Effector memory CD8-positive, alpha-beta T cell (primary cell): ENCODE measurements around the gene SLIT3.

ENCODE experiments used
- ATAC-seq: fragments of 150-1000 bp; cut with Tn5 transposase; replicated peaks from 2 replicates; pipeline ENCODE4 v1.10.0; 2021; ENCODE audit warnings: mild to moderate bottlenecking, moderate library complexity
- DNase-seq, 3 experiments: peaks; one replicate each; pipeline ENCODE4 v3.0.0; 2021
- H3K27ac Mint-ChIP-seq, 2 donors: one replicate each; pipeline ENCODE4 v1.8.0; 2022; ENCODE audit warnings: mild to moderate bottlenecking in 2 of 2, mixed read lengths in 2 of 2, moderate library complexity in 2 of 2
- H3K27me3 Mint-ChIP-seq, 2 donors: one replicate each; pipeline ENCODE4 v1.8.0; 2022; ENCODE audit warnings: mixed read lengths in 2 of 2
- H3K36me3 Mint-ChIP-seq: one replicate; pipeline ENCODE4 v1.8.0; 2022; ENCODE audit warnings: mild to moderate bottlenecking, moderate library complexity, mixed read lengths; ENCODE audit not compliant: insufficient read depth
- H3K4me1 Mint-ChIP-seq, 2 donors: one replicate each; pipeline ENCODE4 v1.8.0; 2022; ENCODE audit warnings: low read depth in 2 of 2, mixed read lengths in 2 of 2
- H3K4me3 Mint-ChIP-seq, 2 donors: one replicate each; pipeline ENCODE4 v1.8.0; 2022; ENCODE audit warnings: mild to moderate bottlenecking in 2 of 2, mixed read lengths in 2 of 2, moderate library complexity in 2 of 2
- H3K9me3 Mint-ChIP-seq, 2 donors: one replicate each; pipeline ENCODE4 v1.8.0; 2022; ENCODE audit warnings: mixed read lengths in 2 of 2

Gene SLIT3

DNA sequence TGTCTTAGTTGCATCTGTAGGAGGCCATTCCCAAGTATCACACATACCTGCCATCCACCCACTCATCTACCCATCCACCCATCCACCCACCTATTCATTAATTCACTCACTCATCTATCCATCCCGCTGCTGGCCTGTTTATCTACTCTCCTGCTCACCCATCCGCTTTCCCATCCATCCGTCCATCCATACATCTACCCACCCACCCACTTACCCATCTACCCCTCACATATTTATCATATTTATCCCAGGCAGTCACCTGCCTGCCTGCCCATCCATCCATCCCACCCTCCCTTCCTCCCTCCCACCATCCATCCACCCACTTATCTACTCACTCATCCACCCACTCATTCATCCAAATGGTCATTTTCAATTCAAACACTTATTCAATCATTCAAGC is 577.9 kb downstream of the SLIT3 start:
- peaks cover 4 to 11% of the 10 kb centered on the region in 2 donors for H3K9me3 Mint-ChIP-seq
- H3K27me3 Mint-ChIP-seq, result peaks cover 42 to 43% of the 10 kb centered on the region in 2 donors
- H3K27ac Mint-ChIP-seq, result no peak overlapping the region
- no peak for ATAC-seq
- no peaks in the 10 kb centered on the region for H3K36me3 Mint-ChIP-seq
- H3K4me3 Mint-ChIP-seq, result no peak overlapping the region
- H3K4me1 Mint-ChIP-seq, result no peaks in the 10 kb centered on the region
- DNase-seq, result no peak

GRCh38 chr5:168721966-168722365 is 579.0 kb downstream of the SLIT3 start:
- H3K4me1 Mint-ChIP-seq, result no peaks in the 10 kb centered on the region
- H3K27me3 Mint-ChIP-seq, result peaks cover 49 to 51% of the 10 kb centered on the region in 2 donors
- peaks cover 1 to 2% of the 10 kb centered on the region in 2 donors for H3K9me3 Mint-ChIP-seq
- no peak overlapping the region for H3K4me3 Mint-ChIP-seq
- no peaks in the 10 kb centered on the region for H3K36me3 Mint-ChIP-seq
- DNase-seq (no peak), ATAC-seq (no peak)
- H3K27ac Mint-ChIP-seq, result no peak overlapping the region

DNA sequence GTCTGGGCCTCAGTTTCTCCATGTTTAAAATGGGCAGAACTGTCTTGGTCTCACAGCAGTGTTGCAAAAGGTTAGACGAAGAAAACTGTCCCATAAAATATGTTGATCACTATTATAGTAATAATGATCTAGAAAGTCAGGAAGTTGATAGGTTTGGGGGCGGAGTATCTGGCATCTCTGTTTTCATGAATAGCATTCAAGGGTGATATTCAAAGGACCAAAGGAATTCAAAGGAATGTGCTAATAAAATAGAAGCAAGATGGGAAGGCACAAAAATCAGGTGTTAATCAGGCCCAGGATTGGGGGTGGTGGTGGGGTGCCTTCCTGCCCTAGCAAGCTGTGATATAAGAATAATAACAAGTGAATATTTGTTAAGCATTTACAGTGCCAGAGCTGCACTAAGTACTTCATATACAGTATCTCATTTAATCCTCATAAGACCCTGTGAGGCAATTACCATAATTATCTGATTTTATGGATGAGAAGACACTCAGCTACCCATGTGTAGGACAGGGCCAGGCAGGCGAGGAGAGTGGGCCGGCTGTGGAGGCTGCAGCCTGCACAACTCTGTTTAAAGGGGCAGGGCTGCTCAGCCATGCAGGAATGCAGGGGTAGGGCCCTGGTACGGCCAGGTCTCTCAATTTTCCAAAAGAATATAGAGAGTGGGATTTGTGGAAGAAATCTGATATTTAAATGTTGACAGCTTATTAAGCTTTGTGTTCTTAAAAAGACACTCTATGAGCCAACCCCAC is 579.8 kb downstream of the SLIT3 start:
- no peak for ATAC-seq
- H3K9me3 Mint-ChIP-seq, result peaks cover 0 to 1% of the 10 kb centered on the region in 2 donors
- H3K4me3 Mint-ChIP-seq, result no peak overlapping the region
- H3K27me3 Mint-ChIP-seq, result peaks cover 49 to 51% of the 10 kb centered on the region in 2 donors
- no peak for DNase-seq
- H3K27ac Mint-ChIP-seq, result no peak overlapping the region
- H3K4me1 Mint-ChIP-seq, result no peaks in the 10 kb centered on the region
- no peaks in the 10 kb centered on the region for H3K36me3 Mint-ChIP-seq

- H3K27me3 Mint-ChIP-seq, result peaks cover 49 to 51% of the 10 kb centered on the region in 2 donors
- H3K36me3 Mint-ChIP-seq, result no peaks in the 10 kb centered on the region
- H3K27ac Mint-ChIP-seq, result no peak overlapping the region
- DNase-seq (no peak), ATAC-seq (no peak)
- peaks cover 0 to 1% of the 10 kb centered on the region in 2 donors for H3K9me3 Mint-ChIP-seq
- H3K4me3 Mint-ChIP-seq, result no peak overlapping the region
- H3K4me1 Mint-ChIP-seq, result no peaks in the 10 kb centered on the region
Observed at GRCh38 chr5:168720575-168720974, 580.4 kb downstream of the SLIT3 start.

DNA sequence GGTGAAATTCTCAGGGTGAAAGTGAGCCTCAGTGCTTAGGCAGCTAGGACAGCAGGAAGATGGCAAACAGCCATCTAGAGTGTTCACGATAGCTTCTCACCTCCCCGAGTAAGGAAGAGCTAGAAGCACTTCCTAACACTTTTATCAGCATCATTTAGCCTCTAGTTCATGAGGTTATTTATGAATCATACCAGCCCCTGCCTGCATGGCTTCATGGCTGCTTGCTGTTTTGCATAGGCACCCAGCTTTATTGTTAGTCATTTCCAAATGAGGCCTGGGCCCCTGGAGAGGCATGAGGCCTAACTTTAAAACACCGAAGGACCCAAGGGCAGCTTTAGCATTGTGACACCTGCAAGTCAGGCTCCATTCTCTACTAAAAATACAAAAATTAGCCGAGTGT is 586.9 kb downstream of the SLIT3 start:
- DNase-seq, result no peak
- no peak overlapping the region for H3K27ac Mint-ChIP-seq
- no peaks in the 10 kb centered on the region for H3K9me3 Mint-ChIP-seq

GRCh38 chr5:168713051-168713450 is 587.9 kb downstream of the SLIT3 start:
- H3K36me3 Mint-ChIP-seq, result no peaks in the 10 kb centered on the region
- peaks cover 13 to 14% of the 10 kb centered on the region in 2 donors for H3K27me3 Mint-ChIP-seq
- H3K4me1 Mint-ChIP-seq, result no peaks in the 10 kb centered on the region
- DNase-seq (no peak), ATAC-seq (no peak)
- H3K9me3 Mint-ChIP-seq, result no peaks in the 10 kb centered on the region
- H3K4me3 Mint-ChIP-seq, result no peak overlapping the region
- no peak overlapping the region for H3K27ac Mint-ChIP-seq

More for the DNA sequence above, 586.9 kb downstream of the SLIT3 start:
- H3K36me3 Mint-ChIP-seq, result no peaks in the 10 kb centered on the region
- no peak for ATAC-seq
- H3K4me3 Mint-ChIP-seq, result no peak overlapping the region
- no peaks in the 10 kb centered on the region for H3K4me1 Mint-ChIP-seq
- H3K27me3 Mint-ChIP-seq, result peaks cover 6 to 18% of the 10 kb centered on the region in 2 donors

- Mint-ChIP-seq H3K36me3 (no peaks in the 10 kb centered on the region), H3K4me3 (no peak overlapping the region), H3K9me3 (no peaks in the 10 kb centered on the region), H3K4me1 (no peaks in the 10 kb centered on the region), H3K27me3 (peaks cover 7 to 8% of the 10 kb centered on the region in 2 donors), H3K27ac (no peak overlapping the region)
- ATAC-seq (no peak), DNase-seq (no peak)
Observed at GRCh38 chr5:168712280-168712924, 588.5 kb downstream of the SLIT3 start.

- Mint-ChIP-seq H3K4me3 (no peak overlapping the region), H3K4me1 (no peaks in the 10 kb centered on the region), H3K27ac (no peak overlapping the region), H3K36me3 (no peaks in the 10 kb centered on the region), H3K27me3 (peaks cover 5 to 8% of the 10 kb centered on the region in 2 donors), H3K9me3 (no peaks in the 10 kb centered on the region)
- ATAC-seq (no peak), DNase-seq (no peak)
Observed at GRCh38 chr5:168710706-168711105, 590.2 kb downstream of the SLIT3 start.

DNA sequence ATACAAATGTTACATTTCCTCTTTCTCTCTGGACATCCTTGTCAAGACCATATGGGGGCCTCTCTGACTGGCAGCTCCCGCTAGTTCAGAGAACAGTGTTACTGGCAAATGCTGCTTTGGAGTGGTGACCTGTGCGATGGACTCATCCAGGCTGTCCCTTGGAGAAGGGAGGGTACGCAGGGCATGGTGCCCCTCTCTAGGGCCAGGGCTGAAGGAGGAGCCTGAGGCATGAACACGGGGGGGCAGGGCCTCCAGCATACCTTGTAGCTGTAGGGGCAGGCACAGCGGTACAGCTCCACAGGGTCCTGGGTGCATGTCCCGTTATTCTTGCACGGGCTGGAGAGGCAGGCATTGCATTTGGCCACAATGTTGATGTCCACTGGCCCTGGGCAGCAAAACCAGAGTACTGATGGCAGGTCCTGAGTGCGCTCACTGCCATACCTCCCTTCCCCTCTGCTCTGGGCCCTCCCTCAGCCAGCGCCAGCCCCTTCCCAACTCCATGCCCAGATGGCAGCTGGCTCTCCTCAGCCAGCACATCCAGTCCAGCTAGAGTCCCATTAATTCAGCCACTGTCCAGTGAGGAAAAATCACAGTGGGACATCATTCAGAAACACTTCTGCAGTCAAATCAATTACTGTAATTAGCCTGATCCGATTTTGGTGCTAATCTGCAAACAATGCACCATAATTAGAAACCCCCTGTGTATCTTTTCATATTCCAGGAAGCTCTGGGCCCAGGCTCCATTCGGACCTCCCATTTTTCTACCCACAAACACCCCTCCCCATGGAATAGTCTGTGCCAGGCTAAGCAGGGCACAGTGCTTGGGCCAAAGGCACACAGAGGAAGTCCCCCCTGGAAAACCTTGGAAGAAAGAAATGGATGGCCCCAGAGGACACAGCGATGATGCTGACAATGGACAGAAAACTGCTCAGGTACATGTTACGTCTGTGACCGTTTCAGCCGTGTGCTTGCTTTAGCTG is 592.9 kb downstream of the SLIT3 start:
- Mint-ChIP-seq H3K36me3 (no peaks in the 10 kb centered on the region), H3K27me3 (peaks cover 0 to 8% of the 10 kb centered on the region in 2 donors), H3K4me3 (no peak overlapping the region), H3K4me1 (no peaks in the 10 kb centered on the region), H3K9me3 (no peaks in the 10 kb centered on the region), H3K27ac (no peak overlapping the region)
- DNase-seq (no peak), ATAC-seq (no peak)

- Mint-ChIP-seq H3K9me3 (no peaks in the 10 kb centered on the region), H3K27me3 (peaks cover 0 to 8% of the 10 kb centered on the region in 2 donors), H3K4me3 (no peak overlapping the region), H3K4me1 (no peaks in the 10 kb centered on the region), H3K27ac (no peak overlapping the region), H3K36me3 (no peaks in the 10 kb centered on the region)
- DNase-seq (no peak), ATAC-seq (no peak)
Observed at GRCh38 chr5:168706655-168707069, 594.3 kb downstream of the SLIT3 start.

DNA sequence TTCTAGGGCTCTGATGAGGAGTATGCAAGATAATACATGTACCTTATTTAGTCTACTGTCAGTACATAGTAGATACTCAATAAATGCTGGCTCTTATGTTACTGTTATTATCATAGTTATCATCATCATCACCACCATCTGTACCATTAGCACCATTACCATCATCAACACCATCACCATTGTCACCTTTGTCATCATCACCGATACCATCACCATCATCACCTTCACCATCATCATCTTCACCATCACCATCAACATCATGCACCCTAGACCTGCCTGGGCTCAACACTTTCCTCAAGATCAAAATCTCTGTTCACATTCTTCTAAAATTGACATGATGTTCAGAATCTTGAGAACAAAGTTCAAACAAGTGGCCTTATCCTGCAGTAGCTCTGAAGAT is 595.6 kb downstream of the SLIT3 start:
- DNase-seq (no peak), ATAC-seq (no peak)
- no peaks in the 10 kb centered on the region for H3K36me3 Mint-ChIP-seq
- H3K4me1 Mint-ChIP-seq, result no peaks in the 10 kb centered on the region
- peaks cover 0 to 8% of the 10 kb centered on the region in 2 donors for H3K27me3 Mint-ChIP-seq
- H3K4me3 Mint-ChIP-seq, result no peak overlapping the region
- H3K9me3 Mint-ChIP-seq, result no peaks in the 10 kb centered on the region
- no peak overlapping the region for H3K27ac Mint-ChIP-seq

DNA sequence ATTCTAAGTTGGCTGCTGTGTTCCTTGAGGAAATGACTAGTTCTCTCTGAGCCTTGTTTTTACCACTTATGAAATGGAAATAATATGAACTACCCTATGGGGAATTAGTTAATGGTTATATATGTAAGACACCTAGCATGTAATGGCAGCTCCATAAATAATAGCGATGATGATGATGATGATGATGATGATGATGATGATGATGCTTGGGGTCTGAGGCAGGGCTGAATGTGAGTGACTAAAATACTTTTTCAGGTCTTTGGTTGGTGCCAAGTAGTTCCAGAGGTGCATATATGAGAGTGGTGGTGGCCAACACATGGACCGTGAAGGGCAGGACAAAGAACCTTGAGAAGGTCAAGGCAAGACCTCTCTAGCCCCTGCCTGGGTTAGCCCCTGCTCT is 598.4 kb downstream of the SLIT3 start:
- Mint-ChIP-seq H3K9me3 (no peaks in the 10 kb centered on the region), H3K4me3 (no peak overlapping the region), H3K27ac (no peak overlapping the region), H3K36me3 (no peaks in the 10 kb centered on the region), H3K27me3 (peaks cover 12 to 14% of the 10 kb centered on the region in 2 donors), H3K4me1 (no peaks in the 10 kb centered on the region)
- ATAC-seq, result no peak
- no peak for DNase-seq

DNA sequence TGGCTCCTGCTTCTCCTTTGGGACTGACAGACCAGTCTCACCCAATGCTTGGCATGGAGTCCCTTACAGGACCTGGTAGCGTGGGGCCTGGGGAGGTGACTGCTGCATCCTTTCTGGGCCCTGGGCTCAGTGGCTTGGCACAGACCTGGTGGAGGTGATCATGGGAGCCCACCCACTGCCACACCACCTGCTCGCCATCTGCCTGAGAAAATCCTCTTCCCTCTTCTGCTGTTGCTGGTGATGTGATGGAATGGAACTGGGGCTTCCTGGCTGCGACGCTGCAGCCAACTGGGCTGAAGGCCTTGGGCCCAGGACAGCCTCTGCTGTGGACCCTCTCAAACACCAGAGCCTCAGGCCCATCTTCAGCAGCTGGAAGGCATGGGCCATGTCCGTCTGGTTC is 599.3 kb downstream of the SLIT3 start:
- ATAC-seq, result no peak
- H3K9me3 Mint-ChIP-seq, result no peaks in the 10 kb centered on the region
- no peak for DNase-seq
- H3K4me3 Mint-ChIP-seq, result no peak overlapping the region
- H3K4me1 Mint-ChIP-seq, result no peaks in the 10 kb centered on the region
- peaks cover 20 to 21% of the 10 kb centered on the region in 2 donors for H3K27me3 Mint-ChIP-seq
- no peak overlapping the region for H3K27ac Mint-ChIP-seq
- H3K36me3 Mint-ChIP-seq, result no peaks in the 10 kb centered on the region
